Spleen (tissue), 7 donors: ENCODE measurements around the gene GABPB1.

Source experiments
- CTCF ChIP-seq, 11 experiments: fragments of 200-600 bp in 7 of 11; fragments of 450-650 bp in 4 of 11; sonication (generic) in 4 of 11; IDR thresholded peaks in 8 of 11; conservative IDR thresholded peaks in 3 of 11; 1 replicate in 7 of 11; 2 replicates in 4 of 11; pipeline versions ENCODE4 v1.4.0 to v1.8.0; 2016 to 2021; ENCODE audit warnings: antibody characterized with exemption in 11 of 11, inconsistent platforms in 4 of 11, mild to moderate bottlenecking in 1 of 11
- POLR2A ChIP-seq, 3 donors: fragments of 450-650 bp; IDR thresholded peaks; one replicate each; pipeline ENCODE4 v1.5.1; 2017; ENCODE audit warnings: antibody characterized with exemption in 3 of 3, mild to moderate bottlenecking in 1 of 3
- POLR2AphosphoS5 ChIP-seq, 3 donors: sonication (generic); formaldehyde crosslinking; IDR thresholded peaks; one replicate each; pipeline ENCODE4 v1.5.1; 2017; ENCODE audit warnings: antibody characterized with exemption in 3 of 3
- donor health status: DM: no; HTN: no; CAD: no; lungs with moderate emphysema.
- donor health status: DM: no; HTN: no; CAD: no.
- donor health status: DM: no; HTN: no; CAD: no.

GRCh38 chr15:50259276-50259675 is 95.7 kb downstream of the GABPB1 start:
- TF ChIP-seq CTCF (IDR thresholded peaks at IDR 0.05 in 8 of 11, conservative IDR thresholded peaks at IDR 0.05 in 3 of 11) (no peak), POLR2A (IDR thresholded peaks at IDR 0.05) (no peak), POLR2AphosphoS5 (IDR thresholded peaks at IDR 0.05) (no peak)
